SJCRH30 (cell line): ENCODE results near the gene DCPS. TPM values are rescaled to one million over a fixed set of nuclear protein-coding genes. Genes with fewer than 3 reads are reported as not detected.
"Not testable (repeated sequence)": the region's sequence is repeated elsewhere in the genome, so short reads cannot be mapped to it uniquely, and the experiment has no call there.

ENCODE experiments used
- DNase-seq, 2 experiments: peaks; one replicate each; pipeline ENCODE4 v3.0.0-alpha.2; 2015 to 2020
- H3K27ac ChIP-seq: fragments of 250-450 bp; sonication (Bioruptor Pico); 2 replicates; pipeline ENCODE4 v1.5.1; 2020; ENCODE audit warnings: mild to moderate bottlenecking, moderate library complexity
- H3K27me3 ChIP-seq: fragments of 250-450 bp; sonication (Bioruptor Pico); 2 replicates; pipeline ENCODE4 v1.5.1; 2020; ENCODE audit warnings: mild to moderate bottlenecking, moderate library complexity
- H3K36me3 ChIP-seq: fragments of 250-450 bp; sonication (Bioruptor Pico); 2 replicates; pipeline ENCODE4 v1.5.1; 2020; ENCODE audit warnings: mild to moderate bottlenecking, moderate library complexity
- H3K4me1 ChIP-seq: fragments of 250-450 bp; sonication (Bioruptor Pico); 2 replicates; pipeline ENCODE4 v1.5.1; 2020; ENCODE audit warnings: mild to moderate bottlenecking, moderate library complexity
- H3K4me3 ChIP-seq: fragments of 250-450 bp; sonication (Bioruptor Pico); 2 replicates; pipeline ENCODE4 v1.5.1; 2020; ENCODE audit warnings: mild to moderate bottlenecking, moderate library complexity
- H3K9me3 ChIP-seq: fragments of 250-450 bp; sonication (Bioruptor Pico); replicated peaks from 2 replicates; pipeline ENCODE4 v1.5.1; 2020; ENCODE audit warnings: mild to moderate bottlenecking, moderate library complexity
- total RNA-seq: library from RNA; depleted of rRNA; stranded (reverse); fragments of >200 nt; shearing (Covaris generic); gene quantifications from 2 replicates; pipeline ENCODE4 v1.2.3, GENCODE V29; 2014

Gene DCPS
- total RNA-seq, 1 experiment from 2014 or later, result 21.3 TPM

DNA sequence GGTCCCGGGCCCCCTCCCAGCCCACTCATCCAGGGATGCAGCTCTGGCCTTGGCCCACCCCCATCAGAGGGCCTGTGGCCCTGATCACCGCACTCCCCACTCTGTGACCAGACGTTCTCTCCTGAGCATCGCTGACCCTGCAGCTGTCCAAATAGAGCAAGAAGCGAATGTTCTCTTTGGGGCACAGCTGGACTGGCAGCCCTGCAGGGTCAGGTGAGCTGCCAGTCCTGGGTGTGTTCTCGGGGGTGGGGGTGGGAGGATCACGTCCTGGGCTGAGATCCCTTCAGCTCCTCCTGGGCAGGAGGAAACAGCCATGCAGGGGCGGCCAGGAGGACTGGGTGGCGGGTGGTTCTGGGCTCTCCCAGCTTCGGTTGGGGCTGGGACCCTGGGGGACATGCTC lies 78.1 kb downstream of the DCPS start:
- not testable (repeated sequence) for H3K27ac ChIP-seq, H3K4me1 ChIP-seq, DNase-seq, H3K27me3 ChIP-seq, H3K36me3 ChIP-seq, H3K4me3 ChIP-seq, H3K9me3 ChIP-seq

DNA sequence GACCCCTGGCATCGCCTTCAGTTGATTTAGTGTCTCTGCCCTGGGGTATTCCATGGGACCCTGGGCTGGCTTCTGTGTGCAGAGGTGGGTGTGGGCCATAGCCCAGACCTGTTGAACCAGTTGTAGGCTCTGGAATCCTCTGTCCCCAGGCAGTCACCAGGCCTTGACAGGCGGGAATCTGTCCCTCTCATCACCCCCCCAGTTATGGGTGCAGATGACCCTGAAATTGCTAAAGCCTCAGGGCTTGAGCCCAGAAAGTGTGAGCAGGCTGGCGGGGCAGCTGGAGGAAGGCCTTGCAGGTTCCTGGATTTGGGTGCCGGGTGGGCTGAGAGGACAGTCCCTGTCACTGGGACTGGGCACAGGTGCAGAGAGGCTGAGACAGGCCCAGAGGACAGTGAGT lies 78.8 kb downstream of the DCPS start:
- not testable (repeated sequence) for H3K27ac ChIP-seq, DNase-seq

DNA sequence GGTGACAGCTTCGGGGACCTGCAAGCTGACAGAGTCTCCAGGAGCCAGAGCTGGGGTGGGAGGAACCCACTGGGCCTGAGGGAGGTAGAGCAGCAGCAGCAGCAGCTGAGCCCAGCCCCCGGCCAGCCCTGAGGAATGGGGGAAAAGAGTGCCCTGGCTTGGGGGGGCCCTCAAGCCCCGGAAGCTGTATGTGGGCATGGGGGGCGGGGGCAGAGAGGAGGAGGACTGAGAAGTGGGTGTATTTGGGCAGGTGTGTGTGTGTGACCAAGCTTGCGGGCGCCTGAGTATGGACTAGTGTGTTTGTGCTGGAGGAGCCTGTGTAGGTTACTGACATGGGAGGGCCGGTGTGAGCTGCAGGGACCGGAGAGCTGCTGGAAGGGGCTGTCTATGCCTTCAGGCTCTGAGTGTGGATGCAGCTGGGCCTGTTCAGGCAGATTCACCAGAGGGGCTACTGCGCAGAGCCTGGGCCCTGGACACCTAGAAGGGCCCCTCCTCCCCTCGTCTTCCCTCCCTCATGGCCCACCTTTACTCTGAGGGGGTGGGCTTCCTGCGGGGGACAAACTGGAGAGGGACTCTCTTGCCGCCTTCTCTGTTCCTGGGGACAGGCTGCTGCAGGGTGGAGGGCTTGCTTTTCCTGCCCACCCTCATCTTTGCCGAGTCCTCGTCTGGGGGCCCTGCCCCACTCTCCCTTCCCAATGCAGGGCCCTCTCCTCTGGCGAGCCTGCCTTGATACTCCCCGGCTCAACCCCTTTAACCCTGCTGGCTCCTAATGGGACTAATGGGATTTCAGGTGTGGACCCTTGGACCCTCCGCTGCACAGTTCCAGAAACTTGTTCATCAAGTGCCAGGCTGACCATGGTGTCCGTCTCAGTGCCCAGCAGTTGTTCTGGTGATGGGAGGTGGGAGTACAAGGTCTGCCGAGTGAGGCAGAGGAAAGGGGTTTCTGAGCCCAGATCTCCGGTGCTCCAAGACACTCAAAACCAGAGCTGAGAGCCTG lies 79.8 kb downstream of the DCPS start:
- no peaks in the 10 kb centered on the region; the same call in 1 of the 2 replicates for H3K4me1 ChIP-seq
- H3K36me3 ChIP-seq, result no peaks in the 10 kb centered on the region
- H3K9me3 ChIP-seq, result no peaks in the 10 kb centered on the region
- no peak overlapping the region for H3K4me3 ChIP-seq
- H3K27me3 ChIP-seq, result no peaks in the 10 kb centered on the region
- H3K27ac ChIP-seq, result no peak overlapping the region
- DNase-seq, result no peak

More for the DNA sequence above, 78.8 kb downstream of the DCPS start:
- not testable (repeated sequence) for H3K4me3 ChIP-seq, H3K36me3 ChIP-seq, H3K9me3 ChIP-seq, H3K4me1 ChIP-seq, H3K27me3 ChIP-seq

DNA sequence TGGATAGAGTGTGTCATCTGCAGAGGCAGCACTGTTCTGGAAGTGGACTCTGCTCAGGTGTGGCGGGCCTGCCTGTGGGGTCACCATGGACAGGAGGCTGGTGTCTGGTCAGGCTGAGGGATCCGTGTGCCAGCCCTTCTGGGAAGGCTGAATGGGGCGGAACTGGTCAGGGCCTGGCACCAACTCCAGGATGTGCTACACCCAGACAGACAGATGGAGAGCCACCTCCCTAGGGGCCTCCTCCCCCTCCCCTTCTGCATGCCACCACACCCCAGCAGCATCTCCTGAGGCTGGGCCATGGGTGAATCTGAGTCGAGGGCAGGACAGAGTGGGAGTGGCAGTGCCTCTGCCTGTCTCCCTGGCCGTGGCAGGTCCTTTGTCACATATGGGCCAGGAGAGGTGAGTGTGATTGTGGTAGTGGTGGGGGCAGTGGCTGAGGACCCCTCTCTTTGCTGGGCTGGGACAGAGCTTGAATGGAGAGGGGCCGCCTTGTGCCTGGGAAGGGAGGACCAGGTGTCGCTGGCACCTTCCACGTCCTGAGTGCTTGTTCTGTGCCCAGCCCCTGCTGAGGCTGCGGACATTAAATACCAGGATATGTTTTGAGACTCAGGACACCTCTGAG lies 80.7 kb downstream of the DCPS start:
- H3K27me3 ChIP-seq, result no peaks in the 10 kb centered on the region
- H3K36me3 ChIP-seq, result no peaks in the 10 kb centered on the region
- H3K4me3 ChIP-seq, result no peak overlapping the region
- H3K27ac ChIP-seq, result no peak overlapping the region
- no peaks in the 10 kb centered on the region; the same call in 1 of the 2 replicates for H3K4me1 ChIP-seq
- DNase-seq, result no peak
- no peaks in the 10 kb centered on the region for H3K9me3 ChIP-seq

DNA sequence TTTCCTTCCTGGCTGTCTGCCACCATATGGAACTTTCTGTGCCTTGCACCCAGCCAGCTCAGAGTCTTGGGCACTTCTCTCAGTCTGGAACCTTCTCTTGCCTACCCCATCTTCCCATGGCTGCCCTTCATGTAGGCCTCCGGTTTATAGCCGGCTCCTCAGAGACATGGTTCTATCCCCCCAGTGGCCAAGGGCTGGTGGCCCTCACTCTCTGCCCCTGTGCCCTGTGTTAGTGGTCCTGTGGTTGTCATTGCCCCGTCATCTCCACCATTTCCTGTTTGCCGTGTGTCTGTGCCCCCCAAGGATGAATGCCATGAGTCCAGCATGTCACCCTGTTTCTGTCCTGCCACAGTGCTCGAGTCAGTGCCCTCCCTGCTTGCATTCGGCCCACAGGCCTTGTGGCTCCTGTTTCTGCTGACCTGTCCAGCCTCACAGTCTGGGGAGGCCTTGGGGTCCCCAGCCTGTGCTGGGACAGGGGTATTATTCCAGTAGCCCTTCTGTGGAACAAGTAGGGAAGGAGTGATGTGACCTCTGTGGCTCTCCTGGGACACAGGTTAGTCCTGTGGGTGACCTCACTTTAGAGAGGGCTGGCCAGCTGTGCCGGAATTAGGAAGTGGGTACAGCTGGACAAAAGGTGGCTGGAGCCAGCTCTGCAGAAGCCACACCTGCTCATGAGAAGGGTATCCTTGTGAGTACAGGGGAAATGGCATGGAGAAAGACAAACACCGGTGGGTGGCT lies 82.3 kb downstream of the DCPS start:
- H3K27me3 ChIP-seq, result no peaks in the 10 kb centered on the region
- H3K4me1 ChIP-seq, result no peaks in the 10 kb centered on the region; the same call in 1 of the 2 replicates
- H3K4me3 ChIP-seq, result no peak overlapping the region
- H3K36me3 ChIP-seq, result no peaks in the 10 kb centered on the region
- no peak for DNase-seq
- no peaks in the 10 kb centered on the region for H3K9me3 ChIP-seq
- no peak overlapping the region for H3K27ac ChIP-seq

DNA sequence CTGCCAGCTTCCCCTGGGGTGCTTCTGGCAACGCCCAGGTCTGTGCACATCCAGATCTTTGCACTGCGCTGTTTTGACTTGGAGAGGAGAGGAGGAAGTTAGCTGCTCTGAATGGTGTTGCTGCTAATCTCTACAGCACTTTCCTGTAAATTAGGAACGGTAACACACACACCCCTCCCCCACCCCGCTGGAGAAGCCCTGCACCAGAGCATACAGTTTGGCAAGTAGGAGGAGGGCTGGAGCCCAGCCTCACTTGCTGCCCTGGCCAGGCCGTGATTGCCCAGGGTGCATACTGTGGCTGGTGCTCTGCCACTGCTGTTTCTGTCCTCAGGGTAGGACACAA lies 82.8 kb downstream of the DCPS start:
- H3K9me3 ChIP-seq, H3K4me3 ChIP-seq, H3K36me3 ChIP-seq, H3K27me3 ChIP-seq, DNase-seq, H3K27ac ChIP-seq, H3K4me1 ChIP-seq: not testable (repeated sequence)

DNA sequence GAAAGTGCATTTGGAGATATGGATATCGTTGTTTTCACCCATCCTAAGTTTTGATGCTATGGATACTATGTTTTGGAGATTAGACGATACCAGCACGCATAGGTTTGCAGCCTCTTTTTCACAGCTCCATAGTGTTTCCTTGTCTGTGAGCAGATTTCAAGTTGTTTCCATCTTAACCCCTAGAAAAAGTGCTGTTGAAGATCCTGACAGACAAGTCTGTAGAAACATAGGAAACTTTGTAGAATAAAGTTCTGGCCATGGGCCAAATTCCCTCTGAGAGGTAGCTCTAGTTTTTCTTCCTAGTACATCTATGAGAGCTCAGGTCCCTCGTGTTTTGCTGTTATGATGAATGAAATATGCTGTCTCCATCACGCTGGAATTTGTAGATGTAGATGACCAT lies 84.0 kb downstream of the DCPS start:
- Histone ChIP-seq H3K4me1 (no peaks in the 10 kb centered on the region; the same call in 1 of the 2 replicates), H3K9me3 (no peaks in the 10 kb centered on the region), H3K4me3 (no peak overlapping the region), H3K36me3 (no peaks in the 10 kb centered on the region), H3K27me3 (no peaks in the 10 kb centered on the region), H3K27ac (no peak overlapping the region)
- DNase-seq, result no peak

DNA sequence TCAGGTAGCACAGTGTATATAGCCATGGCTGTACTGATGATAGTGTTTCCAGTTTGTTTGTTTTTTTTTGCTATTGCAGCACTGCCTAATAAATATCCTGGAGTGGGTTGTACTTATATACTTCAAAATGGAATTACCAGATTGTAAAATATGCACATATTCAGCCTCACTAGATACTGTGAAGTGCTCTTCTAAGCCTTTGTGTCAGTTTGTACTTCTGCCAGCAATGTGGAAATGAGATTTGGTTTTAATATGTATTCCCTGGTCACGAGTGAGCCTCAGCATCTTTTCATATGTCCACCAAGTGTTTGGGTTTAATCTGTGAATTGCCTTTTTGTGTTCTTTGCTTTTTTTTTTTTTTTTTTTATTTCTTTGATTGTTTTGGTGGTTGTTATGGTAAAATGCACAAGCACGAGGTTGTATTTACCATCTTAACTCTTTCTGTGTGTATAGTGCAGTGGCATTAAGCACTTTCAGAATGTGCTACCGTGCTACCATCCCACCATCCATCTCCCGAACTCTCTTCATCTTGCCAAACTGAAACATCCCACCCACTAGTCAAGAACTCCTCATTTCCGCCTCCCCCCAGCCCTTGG lies 86.5 kb downstream of the DCPS start:
- H3K4me3 ChIP-seq, result no peak overlapping the region
- H3K4me1 ChIP-seq, result no peaks in the 10 kb centered on the region; the same call in 1 of the 2 replicates
- DNase-seq, result no peak
- no peak overlapping the region for H3K27ac ChIP-seq
- H3K9me3 ChIP-seq, result no peaks in the 10 kb centered on the region
- no peaks in the 10 kb centered on the region for H3K27me3 ChIP-seq
- H3K36me3 ChIP-seq, result no peaks in the 10 kb centered on the region

DNA sequence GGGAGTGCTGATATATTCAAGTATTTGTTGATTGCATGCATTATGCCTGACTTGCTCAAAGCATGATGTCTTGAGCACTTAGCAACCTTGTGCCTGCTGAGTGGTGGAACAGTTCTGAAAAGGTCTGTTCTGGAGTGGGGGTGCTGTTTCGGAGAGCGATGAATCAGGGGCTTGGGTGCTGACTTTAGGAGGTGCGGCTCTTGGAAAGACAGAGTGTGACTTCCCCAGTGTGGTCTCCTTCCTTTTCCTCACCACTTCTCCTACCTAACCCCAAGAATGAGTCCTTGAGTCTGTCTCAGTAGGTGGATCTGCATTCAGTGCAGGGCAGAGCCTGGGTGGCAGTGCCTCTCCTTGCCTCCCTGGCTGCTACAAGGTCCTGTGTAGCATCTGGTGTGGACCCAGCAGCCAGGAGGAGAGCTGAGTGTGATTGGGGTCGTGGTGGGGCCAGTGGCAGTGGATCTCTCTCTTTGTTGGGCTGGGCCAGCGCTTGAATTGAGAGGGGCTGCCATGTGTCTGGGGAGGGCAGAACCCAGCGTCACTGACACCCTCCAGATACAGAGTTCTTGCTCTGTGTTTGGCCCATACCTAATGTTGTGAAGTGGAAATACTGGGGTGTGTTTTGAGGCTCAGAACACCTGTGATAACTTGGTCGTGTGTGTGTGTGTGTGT lies 87.6 kb downstream of the DCPS start:
- H3K27ac ChIP-seq, result no peak overlapping the region
- H3K4me1 ChIP-seq, result no peaks in the 10 kb centered on the region
- no peaks in the 10 kb centered on the region for H3K27me3 ChIP-seq
- no peak overlapping the region for H3K4me3 ChIP-seq
- no peak for DNase-seq
- H3K36me3 ChIP-seq, result no peaks in the 10 kb centered on the region
- no peaks in the 10 kb centered on the region for H3K9me3 ChIP-seq

DNA sequence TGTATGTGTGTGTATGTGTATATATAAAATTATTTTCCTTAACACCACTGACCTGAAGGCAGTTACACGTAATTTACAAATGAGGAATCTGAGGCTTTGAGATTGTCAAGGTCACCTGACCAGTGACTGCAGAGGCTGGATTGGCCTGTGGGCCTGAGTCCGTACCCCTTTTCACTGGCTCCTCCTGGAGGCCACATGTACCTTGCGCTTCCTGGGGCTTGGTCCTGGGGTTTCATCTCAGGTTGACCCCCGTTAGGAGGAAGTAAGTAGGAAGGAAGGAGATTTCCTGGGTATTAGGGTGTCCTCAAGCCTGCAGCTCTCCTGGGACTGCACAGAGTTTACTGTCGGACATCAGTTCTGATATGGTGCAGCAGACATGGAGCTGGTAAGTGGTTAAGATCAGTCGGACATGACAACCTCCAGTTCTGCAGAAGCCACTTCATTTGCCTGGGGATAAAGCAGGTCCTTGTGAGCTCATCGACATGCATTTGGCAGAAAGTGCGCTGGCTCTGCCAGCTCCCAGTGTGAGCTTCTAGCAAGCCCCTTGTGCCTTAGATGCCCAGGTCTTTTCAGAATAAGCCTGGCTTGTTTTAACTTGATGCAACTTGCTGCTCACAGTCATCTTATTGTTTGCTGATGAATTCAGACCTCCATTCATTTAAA lies 88.2 kb downstream of the DCPS start:
- no peaks in the 10 kb centered on the region for H3K9me3 ChIP-seq
- no peak overlapping the region for H3K4me3 ChIP-seq
- H3K4me1 ChIP-seq, result no peaks in the 10 kb centered on the region
- H3K36me3 ChIP-seq, result no peaks in the 10 kb centered on the region
- H3K27ac ChIP-seq, result no peak overlapping the region
- no peak for DNase-seq
- no peaks in the 10 kb centered on the region for H3K27me3 ChIP-seq

DNA sequence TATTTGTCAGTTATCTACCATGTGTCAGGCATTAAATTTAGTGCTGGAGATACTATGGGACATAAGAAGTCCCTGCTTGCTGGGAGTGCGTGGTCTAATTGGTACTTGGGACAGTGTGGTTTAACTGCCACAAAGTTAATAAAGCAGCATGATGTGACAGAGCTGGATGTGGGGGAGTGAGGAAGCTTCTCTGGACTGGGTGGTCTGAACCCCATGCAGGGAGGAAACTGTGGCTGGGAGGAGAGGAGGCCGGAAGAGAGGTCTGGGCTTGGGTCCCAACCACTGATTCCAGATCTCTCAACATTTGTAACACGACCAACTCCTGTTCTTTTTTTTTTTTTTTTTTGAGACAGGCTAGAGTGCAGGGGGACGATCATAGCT lies 88.8 kb downstream of the DCPS start:
- H3K4me3 ChIP-seq, result no peak overlapping the region
- H3K27ac ChIP-seq, result no peak overlapping the region
- H3K4me1 ChIP-seq, result no peaks in the 10 kb centered on the region
- H3K27me3 ChIP-seq, result no peaks in the 10 kb centered on the region
- no peaks in the 10 kb centered on the region for H3K36me3 ChIP-seq
- no peak for DNase-seq
- H3K9me3 ChIP-seq, result no peaks in the 10 kb centered on the region

DNA sequence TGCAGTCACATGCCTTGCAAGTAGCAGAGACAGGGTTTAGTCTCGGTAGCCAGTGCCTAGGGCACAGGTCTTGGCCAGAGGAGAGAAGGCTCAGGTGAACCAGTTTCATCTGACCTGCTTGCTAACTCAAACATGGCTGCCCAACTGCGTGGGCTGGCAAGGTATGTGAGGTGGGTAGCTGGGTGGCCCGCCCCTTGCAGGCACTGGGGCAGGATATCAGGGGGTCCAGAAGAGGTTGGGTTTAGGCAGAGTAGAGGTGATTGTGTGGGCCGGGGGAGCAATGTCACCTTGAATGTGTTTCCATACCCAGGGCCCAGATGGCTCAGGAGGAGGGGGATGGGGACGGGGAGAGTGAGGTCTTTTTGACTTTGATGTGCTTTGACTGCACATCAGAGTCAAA lies 89.3 kb downstream of the DCPS start:
- H3K27me3 ChIP-seq, result no peaks in the 10 kb centered on the region
- H3K4me3 ChIP-seq, result no peak overlapping the region
- no peaks in the 10 kb centered on the region for H3K9me3 ChIP-seq
- H3K27ac ChIP-seq, result no peak overlapping the region
- DNase-seq, result no peak
- H3K4me1 ChIP-seq, result no peaks in the 10 kb centered on the region
- H3K36me3 ChIP-seq, result no peaks in the 10 kb centered on the region

DNA sequence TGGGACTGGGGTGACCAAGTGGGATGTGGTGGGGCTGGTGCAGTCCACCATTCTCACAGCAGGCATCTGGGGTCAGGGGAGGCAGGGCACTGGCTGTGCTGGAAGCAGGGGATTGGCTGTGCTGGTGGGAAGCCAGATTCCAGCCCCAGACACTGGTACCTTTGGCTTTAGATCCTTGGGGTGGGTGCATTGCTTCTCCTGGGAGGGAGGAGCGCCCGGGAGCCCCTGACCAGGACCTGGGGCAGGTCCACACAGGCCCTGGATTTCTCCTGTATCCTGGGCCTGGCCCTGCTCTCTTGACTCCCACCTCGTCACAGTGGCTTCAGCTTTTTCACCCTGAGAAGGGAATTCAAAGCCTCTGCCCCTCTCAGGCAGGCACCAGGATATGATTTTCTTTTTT lies 90.2 kb downstream of the DCPS start:
- no peak overlapping the region for H3K4me3 ChIP-seq

DNA sequence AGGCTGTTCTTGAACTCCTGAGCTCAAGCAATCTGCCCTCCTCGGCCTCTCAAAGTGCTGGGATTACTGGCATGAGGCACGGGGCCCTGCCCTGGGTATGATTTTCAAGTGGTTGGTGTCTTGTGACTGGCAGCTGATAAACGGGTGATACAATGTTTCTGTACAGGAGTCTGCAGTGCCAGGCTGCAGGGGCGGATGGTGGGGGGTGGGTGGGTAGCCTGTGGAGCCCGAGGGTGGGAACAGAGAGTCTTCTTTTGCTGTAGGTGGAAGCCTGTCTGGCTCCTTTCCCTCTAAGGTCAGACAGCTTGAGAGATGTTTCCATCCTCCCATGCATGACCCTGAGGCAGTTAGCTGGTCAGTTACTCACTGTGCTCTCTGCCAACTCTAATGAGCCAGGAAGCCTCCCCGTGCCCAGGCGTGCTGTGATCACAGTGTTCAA lies 90.8 kb downstream of the DCPS start:
- H3K4me1 ChIP-seq, H3K27ac ChIP-seq, DNase-seq, H3K9me3 ChIP-seq, H3K27me3 ChIP-seq, H3K36me3 ChIP-seq, H3K4me3 ChIP-seq: not testable (repeated sequence)

More for the DNA sequence above, 90.2 kb downstream of the DCPS start:
- no peak overlapping the region for H3K27ac ChIP-seq
- no peaks in the 10 kb centered on the region for H3K9me3 ChIP-seq
- H3K36me3 ChIP-seq, result no peaks in the 10 kb centered on the region
- H3K4me1 ChIP-seq, result no peaks in the 10 kb centered on the region
- DNase-seq, result no peak
- H3K27me3 ChIP-seq, result no peaks in the 10 kb centered on the region
